Measurements from ENCODE around the gene ABCC8. TPM values are rescaled to one million over a fixed set of nuclear protein-coding genes. Genes with fewer than 3 reads are reported as not detected.

ABCC8 gene
- total and polyA plus RNA-seq, 5 donors from 2014 or later = not detected

DNA sequence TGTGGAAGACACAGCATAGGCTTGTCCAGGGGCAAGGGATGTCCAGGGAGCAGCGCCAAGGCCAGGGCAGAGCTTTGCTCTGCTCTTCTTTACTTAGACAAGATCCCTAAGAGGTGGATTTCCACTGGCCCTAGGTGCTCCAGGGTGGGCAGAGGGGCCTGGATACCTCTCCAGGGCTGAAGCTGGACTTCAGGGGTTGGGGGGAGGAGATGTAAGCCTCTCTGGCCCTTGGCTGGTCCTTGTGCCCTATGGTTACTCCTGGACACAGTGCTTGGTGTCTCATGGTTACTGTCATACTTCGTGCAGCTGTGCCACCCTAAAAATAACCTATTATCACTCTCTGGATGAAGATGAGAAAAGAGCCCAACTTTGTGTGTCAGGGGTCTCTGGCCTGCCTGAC is 75.3 kb downstream of the ABCC8 start:
- Mint-ChIP-seq H3K27ac (peak overlapping the region in 1 of 3 donors; percentile 44), H3K36me3 (no peaks in the 10 kb centered on the region), H3K4me1 (no peaks in the 10 kb centered on the region)

DNA sequence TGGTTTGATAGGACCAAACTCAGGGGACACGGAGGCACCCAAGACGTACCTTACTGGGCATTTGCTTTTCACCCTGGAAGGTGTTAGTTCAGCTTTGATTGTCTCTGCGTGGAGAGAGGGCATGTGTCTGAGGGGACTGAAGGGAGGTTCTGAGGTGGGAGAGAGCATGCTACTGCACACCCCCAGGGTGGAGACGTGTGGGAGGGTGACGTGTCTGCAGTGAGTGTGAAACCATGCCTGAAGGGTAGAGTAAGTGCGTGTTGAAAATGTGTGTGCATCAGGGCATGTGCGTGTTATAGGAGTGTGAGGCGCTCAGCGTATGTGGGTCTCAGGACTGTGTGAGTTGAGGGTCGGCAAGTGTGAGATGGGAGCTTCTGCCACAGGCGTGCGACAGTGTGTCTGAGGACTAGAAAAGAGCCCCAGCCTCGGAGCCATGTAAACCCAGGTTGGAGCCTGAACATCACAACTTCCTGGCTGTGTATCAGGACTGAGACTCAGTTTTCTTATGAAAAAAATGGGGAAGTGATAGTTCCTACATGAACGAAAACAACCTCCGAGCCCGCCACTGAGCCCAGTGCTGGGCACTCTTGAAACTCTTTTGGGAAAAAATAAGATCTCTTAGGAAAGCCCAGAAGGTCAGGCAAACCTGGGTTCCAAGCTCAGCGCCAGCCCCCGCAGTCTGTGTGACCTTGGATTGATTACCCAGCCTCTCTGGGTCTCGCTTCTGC is 76.4 kb downstream of the ABCC8 start:
- H3K27ac ChIP-seq (ENCODE audit: insufficient read depth, low read length, poor library complexity, severe bottlenecking) = no peak overlapping the region
- peak in 1 of 2 donors; percentile 31 for ATAC-seq (ENCODE audit: low read depth in 2 of 2)

More for the DNA sequence above, 75.3 kb downstream of the ABCC8 start:
- H3K9me3 ChIP-seq (ENCODE audit: control insufficient read depth in 2 of 2, low read length in 2 of 2) = no peaks in the 10 kb centered on the region
- H3K27me3 Mint-ChIP-seq = no peaks in the 10 kb centered on the region
- ATAC-seq (ENCODE audit: low read depth in 2 of 2) (no peak), DNase-seq (no peak)
- no peak overlapping the region for H3K4me3 Mint-ChIP-seq
- no peaks in the 10 kb centered on the region for H3K27me3 ChIP-seq (ENCODE audit: control insufficient read depth, insufficient read depth, low read length)
- H3K36me3 ChIP-seq (ENCODE audit: control insufficient read depth, insufficient read depth, low read length) = no peaks in the 10 kb centered on the region
- H3K9me3 Mint-ChIP-seq = peaks cover 0 to 2% (median 0%) of the 10 kb centered on the region in 7 donors
- no peak overlapping the region for H3K4me3 ChIP-seq (ENCODE audit: low read depth, low read length)
- H3K4me1 ChIP-seq (ENCODE audit: control insufficient read depth, insufficient read depth, low read length, poor library complexity, severe bottlenecking) = no peaks in the 10 kb centered on the region
- H3K27ac ChIP-seq (ENCODE audit: insufficient read depth, low read length, poor library complexity, severe bottlenecking) = no peak overlapping the region

GRCh38 chr11:17399236-17399635 is 77.4 kb downstream of the ABCC8 start:
- no peaks in the 10 kb centered on the region for H3K27me3 Mint-ChIP-seq

More for the DNA sequence above, 76.4 kb downstream of the ABCC8 start:
- Mint-ChIP-seq H3K27ac (peak overlapping the region in 1 of 3 donors; percentile 44), H3K4me1 (no peaks in the 10 kb centered on the region), H3K9me3 (peaks cover 0 to 2% (median 0%) of the 10 kb centered on the region in 7 donors), H3K4me3 (peak overlapping the region in 1 of 4 donors; percentile 67), H3K27me3 (no peaks in the 10 kb centered on the region), H3K36me3 (no peaks in the 10 kb centered on the region)
- H3K9me3 ChIP-seq (ENCODE audit: control insufficient read depth in 2 of 2, low read length in 2 of 2) = no peaks in the 10 kb centered on the region
- H3K4me3 ChIP-seq (ENCODE audit: low read depth, low read length) = no peak overlapping the region
- H3K36me3 ChIP-seq (ENCODE audit: control insufficient read depth, insufficient read depth, low read length) = no peaks in the 10 kb centered on the region
- H3K27me3 ChIP-seq (ENCODE audit: control insufficient read depth, insufficient read depth, low read length) = no peaks in the 10 kb centered on the region
- DNase-seq = no peak
- H3K4me1 ChIP-seq (ENCODE audit: control insufficient read depth, insufficient read depth, low read length, poor library complexity, severe bottlenecking) = no peaks in the 10 kb centered on the region

GRCh38 chr11:17397311-17398002 is 79.2 kb downstream of the ABCC8 start:
- no peaks in the 10 kb centered on the region for H3K4me1 ChIP-seq (ENCODE audit: control insufficient read depth, insufficient read depth, low read length, poor library complexity, severe bottlenecking)
- H3K4me3 ChIP-seq (ENCODE audit: low read depth, low read length) = no peak overlapping the region
- no peak overlapping the region for H3K4me3 Mint-ChIP-seq
- peaks cover 0 to 2% (median 0%) of the 10 kb centered on the region in 7 donors for H3K9me3 Mint-ChIP-seq
- no peaks in the 10 kb centered on the region for H3K9me3 ChIP-seq (ENCODE audit: control insufficient read depth in 2 of 2, low read length in 2 of 2)
- H3K27ac Mint-ChIP-seq = no peak overlapping the region
- no peak for DNase-seq
- H3K27ac ChIP-seq (ENCODE audit: insufficient read depth, low read length, poor library complexity, severe bottlenecking) = no peak overlapping the region
- no peaks in the 10 kb centered on the region for H3K36me3 Mint-ChIP-seq
- no peaks in the 10 kb centered on the region for H3K27me3 ChIP-seq (ENCODE audit: control insufficient read depth, insufficient read depth, low read length)
- no peaks in the 10 kb centered on the region for H3K4me1 Mint-ChIP-seq
- no peak for ATAC-seq (ENCODE audit: low read depth in 2 of 2)
- H3K27me3 Mint-ChIP-seq = no peaks in the 10 kb centered on the region
- H3K36me3 ChIP-seq (ENCODE audit: control insufficient read depth, insufficient read depth, low read length) = no peaks in the 10 kb centered on the region

More at GRCh38 chr11:17399236-17399635, 77.4 kb downstream of the ABCC8 start:
- Mint-ChIP-seq H3K36me3 (no peaks in the 10 kb centered on the region), H3K4me1 (no peaks in the 10 kb centered on the region), H3K4me3 (no peak overlapping the region), H3K27ac (peak overlapping the region in 1 of 3 donors; percentile 60), H3K9me3 (peaks cover 0 to 2% (median 0%) of the 10 kb centered on the region in 7 donors)
- no peaks in the 10 kb centered on the region for H3K27me3 ChIP-seq (ENCODE audit: control insufficient read depth, insufficient read depth, low read length)
- no peak overlapping the region for H3K4me3 ChIP-seq (ENCODE audit: low read depth, low read length)
- H3K36me3 ChIP-seq (ENCODE audit: control insufficient read depth, insufficient read depth, low read length) = no peaks in the 10 kb centered on the region
- DNase-seq (no peak), ATAC-seq (ENCODE audit: low read depth in 2 of 2) (no peak)
- no peak overlapping the region for H3K27ac ChIP-seq (ENCODE audit: insufficient read depth, low read length, poor library complexity, severe bottlenecking)
- H3K4me1 ChIP-seq (ENCODE audit: control insufficient read depth, insufficient read depth, low read length, poor library complexity, severe bottlenecking) = no peaks in the 10 kb centered on the region
- H3K9me3 ChIP-seq (ENCODE audit: control insufficient read depth in 2 of 2, low read length in 2 of 2) = no peaks in the 10 kb centered on the region

- no peak overlapping the region for H3K4me3 Mint-ChIP-seq
- no peaks in the 10 kb centered on the region for H3K4me1 ChIP-seq (ENCODE audit: control insufficient read depth, insufficient read depth, low read length, poor library complexity, severe bottlenecking)
- no peak for ATAC-seq (ENCODE audit: low read depth in 2 of 2)
Measured at GRCh38 chr11:17396598-17397310, 79.9 kb downstream of the ABCC8 start.

DNA sequence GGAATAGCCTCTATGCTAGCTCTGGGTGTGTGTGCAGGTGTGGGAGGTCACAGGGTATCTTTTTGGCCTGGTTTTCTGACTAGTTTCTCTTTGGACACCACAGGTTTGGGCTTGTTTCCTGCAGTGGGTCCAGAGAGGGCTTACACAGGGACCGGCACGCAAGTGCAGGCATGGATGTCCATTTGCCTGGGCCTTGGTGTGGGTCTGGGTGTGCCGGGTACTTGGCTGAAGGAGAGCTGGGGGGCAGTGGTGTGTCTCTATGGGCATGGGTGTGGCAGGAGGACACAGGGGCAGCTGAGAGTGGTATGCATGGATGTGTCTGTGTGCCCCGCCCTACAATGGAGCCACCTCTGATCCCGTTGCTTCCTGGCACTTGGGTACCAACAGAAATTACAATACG is 80.7 kb downstream of the ABCC8 start:
- ATAC-seq (ENCODE audit: low read depth in 2 of 2) = no peak
- Histone ChIP-seq H3K4me1 (ENCODE audit: control insufficient read depth, insufficient read depth, low read length, poor library complexity, severe bottlenecking) (no peaks in the 10 kb centered on the region), H3K9me3 (ENCODE audit: control insufficient read depth in 2 of 2, low read length in 2 of 2) (no peaks in the 10 kb centered on the region), H3K27ac (ENCODE audit: insufficient read depth, low read length, poor library complexity, severe bottlenecking) (no peak overlapping the region), H3K36me3 (ENCODE audit: control insufficient read depth, insufficient read depth, low read length) (no peaks in the 10 kb centered on the region), H3K27me3 (ENCODE audit: control insufficient read depth, insufficient read depth, low read length) (no peaks in the 10 kb centered on the region), H3K4me3 (ENCODE audit: low read depth, low read length) (no peak overlapping the region)
- DNase-seq = no peak
- Mint-ChIP-seq H3K9me3 (peaks cover 0 to 2% (median 0%) of the 10 kb centered on the region in 7 donors), H3K4me1 (no peaks in the 10 kb centered on the region), H3K27ac (no peak overlapping the region), H3K4me3 (no peak overlapping the region), H3K27me3 (peaks cover 7% of the 10 kb centered on the region), H3K36me3 (no peaks in the 10 kb centered on the region)

More at GRCh38 chr11:17396598-17397310, 79.9 kb downstream of the ABCC8 start:
- no peaks in the 10 kb centered on the region for H3K4me1 Mint-ChIP-seq
- Histone ChIP-seq H3K27me3 (ENCODE audit: control insufficient read depth, insufficient read depth, low read length) (no peaks in the 10 kb centered on the region), H3K9me3 (ENCODE audit: control insufficient read depth in 2 of 2, low read length in 2 of 2) (no peaks in the 10 kb centered on the region), H3K27ac (ENCODE audit: insufficient read depth, low read length, poor library complexity, severe bottlenecking) (no peak overlapping the region), H3K36me3 (ENCODE audit: control insufficient read depth, insufficient read depth, low read length) (no peaks in the 10 kb centered on the region), H3K4me3 (ENCODE audit: low read depth, low read length) (no peak overlapping the region)
- peaks cover 0 to 2% (median 0%) of the 10 kb centered on the region in 7 donors for H3K9me3 Mint-ChIP-seq
- H3K27me3 Mint-ChIP-seq = no peaks in the 10 kb centered on the region
- no peak overlapping the region for H3K27ac Mint-ChIP-seq
- H3K36me3 Mint-ChIP-seq = no peaks in the 10 kb centered on the region
- DNase-seq = no peak

GRCh38 chr11:17395554-17395961 is 81.1 kb downstream of the ABCC8 start:
- H3K4me3 ChIP-seq (ENCODE audit: low read depth, low read length) = no peak overlapping the region
- ATAC-seq (ENCODE audit: low read depth in 2 of 2) = no peak
- H3K36me3 ChIP-seq (ENCODE audit: control insufficient read depth, insufficient read depth, low read length) = no peaks in the 10 kb centered on the region
- H3K9me3 ChIP-seq (ENCODE audit: control insufficient read depth in 2 of 2, low read length in 2 of 2) = no peaks in the 10 kb centered on the region
- Mint-ChIP-seq H3K9me3 (peaks cover 0 to 2% (median 0%) of the 10 kb centered on the region in 7 donors), H3K27me3 (peaks cover 9% of the 10 kb centered on the region), H3K36me3 (no peaks in the 10 kb centered on the region), H3K4me3 (no peak overlapping the region), H3K27ac (no peak overlapping the region), H3K4me1 (no peaks in the 10 kb centered on the region)
- H3K4me1 ChIP-seq (ENCODE audit: control insufficient read depth, insufficient read depth, low read length, poor library complexity, severe bottlenecking) = no peaks in the 10 kb centered on the region
- no peak overlapping the region for H3K27ac ChIP-seq (ENCODE audit: insufficient read depth, low read length, poor library complexity, severe bottlenecking)
- no peaks in the 10 kb centered on the region for H3K27me3 ChIP-seq (ENCODE audit: control insufficient read depth, insufficient read depth, low read length)
- DNase-seq = no peak

All from CD4-positive, CD25-positive, alpha-beta regulatory T cell (primary cell).